IMR-90 (cell line): ENCODE measurements around the gene NUB1. TPM values are rescaled to one million over a fixed set of nuclear protein-coding genes. Genes with fewer than 3 reads are reported as not detected.

ENCODE experiments used
- ATAC-seq: fragments of 200-7000 bp; cut with Tn5 transposase; 2 replicates; pipeline ENCODE4 v1.9.1; 2020; ENCODE audit warnings: low read depth, mild to moderate bottlenecking, moderate library complexity
- BruUV-seq: library from RNA; stranded (reverse); fragments of 400-500 nt; replicated peaks from 2 replicates; lab custom pipeline; 2021; lab: Mats Ljungman, UMichigan
- CTCF ChIA-PET: fragments of 300-600 bp; formaldehyde crosslinking; extraction: SDS; loops from one replicate; lab custom pipeline; 2021; ENCODE audit warnings: antibody characterized with exemption; lab: Yijun Ruan, JAX
- POLR2A ChIA-PET: fragments of 300-600 bp; sonication (Branson Sonifier 250); formaldehyde crosslinking; loops from one replicate; lab custom pipeline; 2022; ENCODE audit warnings: antibody characterized with exemption; ENCODE audit not compliant: unreplicated experiment; lab: Charles Lee
- DNase-seq: peaks from one replicate; pipeline ENCODE4 v3.0.0; 2013
- H2AFZ ChIP-seq: replicated peaks from 2 replicates; pipeline ENCODE3; 2013; ENCODE audit warnings: low read length, mild to moderate bottlenecking; ENCODE audit not compliant: poor library complexity
- H2AK5ac ChIP-seq: 2 replicates; pipeline ENCODE4 v1.6.1; 2013; ENCODE audit warnings: low read depth, low read length, inconsistent platforms
- H2AK9ac ChIP-seq: replicated peaks from 2 replicates; pipeline ENCODE3; 2013; ENCODE audit warnings: mild to moderate bottlenecking, low read depth, low read length, moderate library complexity; ENCODE audit not compliant: poor library complexity
- H2BK120ac ChIP-seq: 2 replicates; pipeline ENCODE4 v1.6.1; 2013; ENCODE audit warnings: low read depth, low read length, inconsistent platforms
- H2BK15ac ChIP-seq: 3 replicates; pipeline ENCODE4 v1.6.1; 2013; ENCODE audit warnings: low read depth, low read length, inconsistent platforms
- H2BK20ac ChIP-seq: 2 replicates; pipeline ENCODE4 v1.6.1; 2013; ENCODE audit warnings: low read depth, mild to moderate bottlenecking, inconsistent platforms, low read length, moderate library complexity
- H2BK5ac ChIP-seq: 2 replicates; pipeline ENCODE4 v1.6.1; 2013; ENCODE audit warnings: mild to moderate bottlenecking, low read depth, low read length, inconsistent platforms; ENCODE audit not compliant: poor library complexity, severe bottlenecking
- H3K14ac ChIP-seq: replicated peaks from 2 replicates; pipeline ENCODE4 v1.6.1; 2013; ENCODE audit warnings: low read depth, low read length, inconsistent platforms
- H3K18ac ChIP-seq: 2 replicates; pipeline ENCODE4 v1.6.1; 2013; ENCODE audit warnings: low read depth, low read length, control low read depth
- H3K23ac ChIP-seq: 2 replicates; pipeline ENCODE4 v1.6.1; 2013; ENCODE audit warnings: low read depth, low read length, inconsistent platforms
- H3K27ac ChIP-seq: 2 replicates; pipeline ENCODE4 v1.5.1; 2013; ENCODE audit warnings: mild to moderate bottlenecking, control low read depth, low read length; ENCODE audit not compliant: insufficient read depth
- H3K27me3 ChIP-seq: 2 replicates; pipeline ENCODE4 v1.6.1; 2013; ENCODE audit warnings: low read length; ENCODE audit not compliant: control insufficient read depth, insufficient read depth
- H3K36me3 ChIP-seq: 2 replicates; pipeline ENCODE4 v1.6.1; 2013; ENCODE audit warnings: low read length, mixed read lengths; ENCODE audit not compliant: control insufficient read depth, insufficient read depth
- H3K4ac ChIP-seq: 2 replicates; pipeline ENCODE4 v1.6.1; 2013; ENCODE audit warnings: low read depth, low read length, inconsistent platforms
- H3K4me1 ChIP-seq: 2 replicates; pipeline ENCODE4 v1.6.1; 2013; ENCODE audit warnings: low read length, mixed read lengths; ENCODE audit not compliant: control insufficient read depth, insufficient read depth
- H3K4me2 ChIP-seq: 2 replicates; pipeline ENCODE4 v1.6.1; 2013; ENCODE audit warnings: low read depth, mild to moderate bottlenecking, control low read depth, low read length, moderate library complexity
- H3K4me3 ChIP-seq: 2 replicates; pipeline ENCODE4 v1.5.1; 2013; ENCODE audit warnings: low read depth, mild to moderate bottlenecking, control low read depth, low read length, moderate library complexity; ENCODE audit not compliant: insufficient read depth
- H3K56ac ChIP-seq: 2 replicates; pipeline ENCODE4 v1.6.1; 2013; ENCODE audit warnings: low read length, inconsistent platforms; ENCODE audit not compliant: insufficient read depth; ENCODE audit errors: extremely low read depth
- H3K79me1 ChIP-seq, 2 experiments: 2 replicates each; pipeline ENCODE4 v1.6.1; 2013; ENCODE audit warnings: low read length in 2 of 2, inconsistent platforms in 1 of 2, low read depth in 1 of 2
- H3K9ac ChIP-seq: 2 replicates; pipeline ENCODE4 v1.6.1; 2013; ENCODE audit warnings: low read depth, low read length, control low read depth
- H3K9me1 ChIP-seq: 2 replicates; pipeline ENCODE4 v1.6.1; 2013; ENCODE audit warnings: low read length, inconsistent platforms; ENCODE audit not compliant: insufficient read depth
- H3K9me3 ChIP-seq: 2 replicates; pipeline ENCODE4 v1.6.1; 2013; ENCODE audit warnings: low read length; ENCODE audit not compliant: control insufficient read depth, insufficient read depth
- H4K20me1 ChIP-seq: 2 replicates; pipeline ENCODE4 v1.6.1; 2013; ENCODE audit warnings: low read length, inconsistent platforms; ENCODE audit not compliant: insufficient read depth
- H4K5ac ChIP-seq: 2 replicates; pipeline ENCODE4 v1.6.1; 2013; ENCODE audit warnings: mild to moderate bottlenecking, low read depth, low read length, control low read depth
- H4K8ac ChIP-seq, 2 experiments: 2 replicates each; pipeline ENCODE4 v1.6.1; 2013; ENCODE audit warnings: low read depth in 2 of 2, low read length in 2 of 2, control low read depth in 1 of 2, inconsistent platforms in 1 of 2
- H4K91ac ChIP-seq: 2 replicates; pipeline ENCODE4 v1.6.1; 2013; ENCODE audit warnings: low read depth, low read length, inconsistent platforms; ENCODE audit not compliant: insufficient read depth
- SMC3 ChIP-seq: fragments of 150-350 bp; IDR thresholded peaks from 2 replicates; pipeline ENCODE4 v1.6.1; 2016; ENCODE audit warnings: low read depth, mild to moderate bottlenecking, antibody characterized with exemption, low read length, moderate library complexity
- WGBS, 2 experiments: methylation state at CpG; one replicate each; pipeline versions ENCODE4 v1.1.5 to v1.1.7; 2013; ENCODE audit warnings: missing lambda C conversion rate in 2 of 2; ENCODE audit not compliant: insufficient read length in 1 of 2; ENCODE audit errors: extremely low coverage in 2 of 2; 5-methylcytosine and 5-hydroxymethylcytosine counted together
- dilution Hi-C: fragments of 300-500 bp; cut with HindIII; formaldehyde crosslinking; loops from one replicate; pipeline ENCODE4 v1.14.3; 2018; ENCODE audit warnings: low sequenced_read_pairs; ENCODE audit not compliant: unreplicated experiment
- in situ Hi-C: fragments of 300-500 bp; cut with MboI; formaldehyde crosslinking; loops from 3 replicates; pipeline ENCODE4 v1.14.3; 2019; ENCODE audit warnings: low sequenced_read_pairs, inconsistent platforms, mixed read lengths
- intact Hi-C: fragments of 100-400 bp; cut with micrococcal nuclease; formaldehyde crosslinking; loops from 2 replicates; pipeline ENCODE4 v1.10.0; 2022
- polyA plus RNA-seq, 3 experiments: library from polyadenylated mRNA; depleted of rRNA; stranded (reverse); fragments of >200 nt; gene quantifications; 2 replicates each; pipeline ENCODE4 v1.2.3, GENCODE V29; 2012; ENCODE audit warnings: low replicate concordance in 1 of 3
- total RNA-seq: library from RNA; depleted of rRNA; stranded (reverse); fragments of >200 nt; gene quantifications from 2 replicates; pipeline ENCODE4 v1.2.3, GENCODE V29; 2012

Gene NUB1
- total and polyA plus RNA-seq, 2 of the 4 experiments (the other 2 are of a cell fraction) = 20.1 to 29.7 TPM

- no peak for DNase-seq
- WGBS, 2 experiments = 76% methylated on average over 3 of the region's 6 CpGs; no CpG with 5 or more reads in 1 of the 2 experiments
- no peak overlapping the region for H3K9ac ChIP-seq
- no peak overlapping the region for H3K56ac ChIP-seq
- in situ Hi-C loops (loop anchor here (10.0 kb wide), 1 partner anchor 183 kb away; no protein-coding TSS in a partner anchor), dilution Hi-C loops (no loop called here), intact Hi-C loops (no loop called here)
- POLR2A ChIA-PET = no interaction called here
- H3K23ac ChIP-seq = no peak overlapping the region
- H2BK20ac ChIP-seq = no peak overlapping the region
- no peak for TF ChIP-seq SMC3
- no peaks in the 10 kb centered on the region for H3K79me1 ChIP-seq
- H3K36me3 ChIP-seq = no peaks in the 10 kb centered on the region
- H3K14ac ChIP-seq = no peak overlapping the region
- H4K91ac ChIP-seq = no peak overlapping the region
- H2AFZ ChIP-seq = no peak overlapping the region
- H4K5ac ChIP-seq = no peak overlapping the region
- H4K20me1 ChIP-seq = peaks cover 3% of the 10 kb centered on the region; the same call in 1 of the 2 replicates
- H2AK5ac ChIP-seq = 0 out of 2 replicates have a peak overlapping the region, but pooled peaks have one; percentile 8
- H3K4me2 ChIP-seq = no peak overlapping the region
- H2AK9ac ChIP-seq = no peak overlapping the region
- ATAC-seq = no peak
- no peak overlapping the region for H2BK5ac ChIP-seq
- H2BK15ac ChIP-seq = no peak overlapping the region
- H3K18ac ChIP-seq = no peak overlapping the region
- peaks cover 4% of the 10 kb centered on the region; the same call in 1 of the 2 replicates for H3K9me1 ChIP-seq
- peaks cover 13% of the 10 kb centered on the region; the same call in 1 of the 2 replicates for H3K4me1 ChIP-seq
- no peak overlapping the region for H3K27ac ChIP-seq
- H3K27me3 ChIP-seq = peaks cover 3% of the 10 kb centered on the region; the same call in 1 of the 2 replicates
- no peak overlapping the region for H2BK120ac ChIP-seq
- CTCF ChIA-PET = no interaction called here
- no peak overlapping the region for H4K8ac ChIP-seq
- no peak overlapping the region for H3K4ac ChIP-seq
- peaks cover 6% of the 10 kb centered on the region for H3K9me3 ChIP-seq
- BruUV-seq = no TSS peak
- no peak overlapping the region for H3K4me3 ChIP-seq
These were observed 33.4 kb upstream of the NUB1 start for GRCh38 chr7:151308256-151308655.
